ENCODE data around the gene PPM1B. TPM values are rescaled to one million over a fixed set of nuclear protein-coding genes. Genes with fewer than 3 reads are reported as not detected.

PPM1B gene
- total RNA-seq, 4 donors from 2014 or later = 36.6 to 71.4 (median 45.1) TPM

DNA sequence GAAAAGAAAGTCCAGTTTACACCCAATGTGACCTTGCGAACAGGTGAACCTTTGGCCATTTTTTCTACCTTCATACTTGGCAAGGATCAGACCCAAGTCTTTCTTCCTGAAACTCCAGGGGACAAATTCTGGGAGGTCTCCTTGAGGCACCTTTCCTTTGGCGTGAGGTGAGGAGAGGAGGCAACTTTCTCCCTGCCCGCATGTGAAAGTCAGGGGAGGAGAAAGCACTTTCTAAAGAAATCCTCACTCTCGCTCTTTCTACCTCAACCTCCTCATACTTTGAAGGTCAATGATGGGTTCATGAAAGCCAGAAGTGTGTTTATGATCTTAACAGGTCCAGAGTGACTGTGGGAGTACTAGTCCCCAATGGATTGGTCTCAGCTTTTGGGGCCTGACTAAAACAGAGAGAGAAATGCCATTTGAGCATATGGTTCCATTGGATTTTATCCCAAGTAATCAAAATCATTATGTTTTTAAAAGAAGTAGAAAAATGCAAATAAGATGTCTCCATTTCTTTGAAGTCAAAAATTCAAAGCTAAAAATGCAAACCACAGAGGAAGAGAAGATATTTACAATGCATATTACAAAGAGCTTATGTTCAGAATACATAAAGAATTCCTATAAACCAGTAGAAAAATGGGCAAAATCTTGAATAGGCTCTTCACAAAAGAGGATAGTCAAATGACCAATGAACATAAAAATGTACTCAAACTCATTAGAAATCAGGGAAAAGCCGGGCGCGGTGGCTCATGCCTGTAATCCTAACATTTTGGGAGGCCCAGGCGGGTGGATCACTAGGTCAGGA, 15.6 kb upstream of the PPM1B start:
- no peak overlapping the region for H3K4me3 ChIP-seq (replicated peaks in 1 of 3)
- H3K9me3 ChIP-seq = no peaks in the 10 kb centered on the region
- no peak for DNase-seq
- no peak overlapping the region for H3K27ac ChIP-seq
- no peaks in the 10 kb centered on the region for H3K4me1 ChIP-seq
- H3K27me3 ChIP-seq = no peaks in the 10 kb centered on the region
- 93% methylated on average over 8 of the region's 8 CpGs for WGBS, 2 donors
- no peaks in the 10 kb centered on the region for H3K36me3 ChIP-seq
- no peak for TF ChIP-seq POLR2A (IDR thresholded peaks at IDR 0.05)
- TF ChIP-seq, protein P1, sequence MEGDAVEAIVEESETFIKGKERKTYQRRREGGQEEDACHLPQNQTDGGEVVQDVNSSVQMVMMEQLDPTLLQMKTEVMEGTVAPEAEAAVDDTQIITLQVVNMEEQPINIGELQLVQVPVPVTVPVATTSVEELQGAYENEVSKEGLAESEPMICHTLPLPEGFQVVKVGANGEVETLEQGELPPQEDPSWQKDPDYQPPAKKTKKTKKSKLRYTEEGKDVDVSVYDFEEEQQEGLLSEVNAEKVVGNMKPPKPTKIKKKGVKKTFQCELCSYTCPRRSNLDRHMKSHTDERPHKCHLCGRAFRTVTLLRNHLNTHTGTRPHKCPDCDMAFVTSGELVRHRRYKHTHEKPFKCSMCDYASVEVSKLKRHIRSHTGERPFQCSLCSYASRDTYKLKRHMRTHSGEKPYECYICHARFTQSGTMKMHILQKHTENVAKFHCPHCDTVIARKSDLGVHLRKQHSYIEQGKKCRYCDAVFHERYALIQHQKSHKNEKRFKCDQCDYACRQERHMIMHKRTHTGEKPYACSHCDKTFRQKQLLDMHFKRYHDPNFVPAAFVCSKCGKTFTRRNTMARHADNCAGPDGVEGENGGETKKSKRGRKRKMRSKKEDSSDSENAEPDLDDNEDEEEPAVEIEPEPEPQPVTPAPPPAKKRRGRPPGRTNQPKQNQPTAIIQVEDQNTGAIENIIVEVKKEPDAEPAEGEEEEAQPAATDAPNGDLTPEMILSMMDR (IDR thresholded peaks at IDR 0.05) = no peak
- intact Hi-C loops (cut with DNase I) = no loop called here

DNA sequence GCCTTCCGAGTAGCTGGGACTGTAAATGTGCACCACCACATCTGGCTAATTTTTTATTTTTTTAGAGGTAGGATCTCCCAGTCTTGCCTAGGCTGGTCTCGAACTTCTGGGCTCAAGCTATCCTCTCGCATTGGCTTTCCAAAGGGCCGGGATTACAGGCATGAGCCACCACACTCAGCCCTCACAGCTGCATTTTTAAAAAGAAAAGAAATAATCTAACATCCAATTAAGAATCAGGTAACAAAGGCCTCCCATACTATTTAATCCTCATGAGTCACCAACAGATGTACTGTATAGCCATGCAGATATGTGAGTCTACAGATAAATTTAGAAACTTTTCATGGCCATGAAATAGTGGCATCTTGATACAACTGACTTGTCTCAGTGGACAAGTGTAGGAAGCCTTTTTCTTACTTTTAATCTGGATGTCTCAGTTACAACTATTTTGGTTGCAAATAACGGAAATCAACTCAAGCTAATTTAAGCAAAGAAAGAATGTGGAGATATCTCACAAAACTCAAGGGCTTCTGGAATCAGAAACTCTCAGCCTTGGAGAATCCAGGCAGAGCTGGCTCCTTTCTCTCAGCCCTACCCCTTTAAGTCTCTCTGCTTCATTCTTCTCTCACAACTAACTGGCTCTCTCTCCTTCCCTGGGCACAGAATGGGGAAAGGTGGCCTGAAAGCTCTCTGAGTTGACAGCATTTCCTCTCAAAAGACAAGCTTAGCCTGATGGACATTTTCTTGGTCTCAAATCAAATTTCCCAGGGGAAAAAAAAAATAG, 12.8 kb upstream of the PPM1B start:
- no peak for DNase-seq
- Histone ChIP-seq H3K27me3 (no peaks in the 10 kb centered on the region), H3K4me1 (no peaks in the 10 kb centered on the region), H3K9me3 (no peaks in the 10 kb centered on the region), H3K36me3 (no peaks in the 10 kb centered on the region), H3K4me3 (replicated peaks in 1 of 3) (no peak overlapping the region), H3K27ac (no peak overlapping the region)
- WGBS, 2 donors = 81 to 86% methylated on average over 5 of the region's 5 CpGs
- intact Hi-C loops (cut with DNase I) = no loop called here
- TF ChIP-seq POLR2A (IDR thresholded peaks at IDR 0.05) = no peak
- TF ChIP-seq, protein P1 (IDR thresholded peaks at IDR 0.05) = no peak

GRCh38 chr2:44163777-44164176, 4.9 kb upstream of the PPM1B start:
- no peaks in the 10 kb centered on the region for H3K4me1 ChIP-seq
- H3K4me3 ChIP-seq (replicated peaks in 1 of 3) = no peak overlapping the region
- no peak for DNase-seq
- no peak overlapping the region for H3K27ac ChIP-seq
- no peaks in the 10 kb centered on the region for H3K27me3 ChIP-seq
- TF ChIP-seq, protein P1 (IDR thresholded peaks at IDR 0.05) = no peak
- no peak for TF ChIP-seq POLR2A (IDR thresholded peaks at IDR 0.05)
- H3K36me3 ChIP-seq = no peaks in the 10 kb centered on the region
- 81 to 83% methylated on average over 2 of the region's 2 CpGs for WGBS, 2 donors
- no peaks in the 10 kb centered on the region for H3K9me3 ChIP-seq
- intact Hi-C loops (cut with DNase I) = no loop called here

DNA sequence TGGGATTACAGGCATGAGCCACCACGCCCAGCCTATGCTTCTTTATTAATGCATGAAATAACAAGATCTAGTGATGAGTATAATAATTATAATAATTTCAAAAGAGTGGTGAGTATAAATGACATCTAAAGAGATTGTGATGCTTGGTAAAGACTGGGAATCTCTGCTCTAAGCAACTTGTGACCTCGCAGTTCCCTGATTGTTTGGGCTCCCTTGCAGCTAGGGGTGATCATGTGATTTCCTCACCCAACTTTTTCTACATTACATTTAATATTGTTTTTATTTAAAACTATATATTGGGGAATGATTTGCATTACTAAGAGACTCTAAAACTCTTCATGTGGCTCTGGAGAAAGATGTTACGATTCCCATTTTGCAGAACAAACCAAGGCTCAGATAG, 4.1 kb upstream of the PPM1B start:
- 96 to 98% methylated on average over 3 of the region's 3 CpGs for WGBS, 2 donors
- no peak overlapping the region for H3K27ac ChIP-seq
- no peaks in the 10 kb centered on the region for H3K9me3 ChIP-seq
- intact Hi-C loops (cut with DNase I) = no loop called here
- H3K4me3 ChIP-seq (replicated peaks in 1 of 3) = no peak overlapping the region
- DNase-seq = no peak
- no peaks in the 10 kb centered on the region for H3K27me3 ChIP-seq
- H3K36me3 ChIP-seq = no peaks in the 10 kb centered on the region
- no peaks in the 10 kb centered on the region for H3K4me1 ChIP-seq
- TF ChIP-seq POLR2A (IDR thresholded peaks at IDR 0.05) = no peak
- TF ChIP-seq, protein P1 (IDR thresholded peaks at IDR 0.05) = no peak

GRCh38 chr2:44166096-44166495, 2.6 kb upstream of the PPM1B start:
- Histone ChIP-seq H3K27ac (no peak overlapping the region), H3K36me3 (no peaks in the 10 kb centered on the region), H3K27me3 (no peaks in the 10 kb centered on the region), H3K4me1 (peaks cover 3 to 7% of the 10 kb centered on the region in 2 donors), H3K4me3 (replicated peaks in 1 of 3) (no peak overlapping the region), H3K9me3 (no peaks in the 10 kb centered on the region)
- TF ChIP-seq, protein P1 (IDR thresholded peaks at IDR 0.05) = no peak
- TF ChIP-seq POLR2A (IDR thresholded peaks at IDR 0.05) = no peak
- WGBS, 2 donors = 75 to 81% methylated on average over 6 to 23 of the region's 23 CpGs
- no peak for DNase-seq
- intact Hi-C loops (cut with DNase I) = no loop called here

All from thyroid gland (tissue), 4 donors.